Stimulated activated CD8-positive, alpha-beta memory T cell treated with anti-CD3 and anti-CD28 coated beads, Interleukin-12 subunit alpha, Interleukin-12 subunit beta, amount 100 ng/mL, for 1 hour (primary cell): ENCODE measurements around the gene ZNF182.
"Not testable (repeated sequence)": the region's sequence is repeated elsewhere in the genome, so short reads cannot be mapped to it uniquely, and the experiment has no call there.

Source experiments
- DNase-seq: peaks from one replicate; pipeline ENCODE4 v3.0.0-alpha.2; 2020; ENCODE audit warnings: low read depth

The ZNF182 gene

GRCh38 chrX:48001260-48001659, 2.5 kb downstream of the ZNF182 start:
- DNase-seq = no peak

GRCh38 chrX:47992669-47993068, 11.1 kb downstream of the ZNF182 start:
- no peak for DNase-seq

GRCh38 chrX:47992095-47992380, 11.8 kb downstream of the ZNF182 start:
- DNase-seq = no peak

- DNase-seq = no peak
Observed at GRCh38 chrX:47991263-47992094, 12.3 kb downstream of the ZNF182 start.

- DNase-seq = no peak
Observed at GRCh38 chrX:47976254-47977151, 27.3 kb downstream of the ZNF182 start.

GRCh38 chrX:47973235-47973634, 30.6 kb downstream of the ZNF182 start:
- DNase-seq = no peak

- not testable (repeated sequence) for DNase-seq
Observed at GRCh38 chrX:47965526-47965925, 38.3 kb downstream of the ZNF182 start.

GRCh38 chrX:47961830-47962229, 42.0 kb downstream of the ZNF182 start:
- DNase-seq = not testable (repeated sequence)

GRCh38 chrX:47960406-47960805, 43.4 kb downstream of the ZNF182 start:
- no peak for DNase-seq

- no peak for DNase-seq
Observed at GRCh38 chrX:47958761-47959342, 44.9 kb downstream of the ZNF182 start.

- not testable (repeated sequence) for DNase-seq
Observed at GRCh38 chrX:47958206-47958605, 45.6 kb downstream of the ZNF182 start.

- DNase-seq = no peak
Observed at GRCh38 chrX:47956016-47956415, 47.8 kb downstream of the ZNF182 start.

GRCh38 chrX:47955295-47955694, 48.5 kb downstream of the ZNF182 start:
- not testable (repeated sequence) for DNase-seq

GRCh38 chrX:47941423-47941822, 62.4 kb downstream of the ZNF182 start:
- no peak for DNase-seq

- DNase-seq = no peak
Observed at GRCh38 chrX:47940448-47940847, 63.3 kb downstream of the ZNF182 start.

GRCh38 chrX:47936940-47937317, 66.9 kb downstream of the ZNF182 start:
- DNase-seq = no peak

GRCh38 chrX:47936224-47936939, 67.4 kb downstream of the ZNF182 start:
- no peak for DNase-seq

GRCh38 chrX:47933946-47934345, 69.8 kb downstream of the ZNF182 start:
- DNase-seq = no peak

- DNase-seq = not testable (repeated sequence)
Observed at GRCh38 chrX:47931970-47932369, 71.8 kb downstream of the ZNF182 start.

GRCh38 chrX:47927212-47927611, 76.6 kb downstream of the ZNF182 start:
- DNase-seq = no peak
